GM19025 (cell line): ENCODE data around the gene FARP1.
"Not testable (repeated sequence)": the region's sequence is repeated elsewhere in the genome, so short reads cannot be mapped to it uniquely, and the experiment has no call there.

ENCODE experiments used
- ATAC-seq: cut with Tn5 transposase; IDR thresholded peaks from one replicate; pipeline ENCODE4 v1.9.1; 2021; ENCODE audit warnings: mild to moderate bottlenecking, low read depth, moderate library complexity; ENCODE audit not compliant: unreplicated experiment

The FARP1 gene

GRCh38 chr13:98409281-98409680 is 266.4 kb downstream of the FARP1 start:
- ATAC-seq: no peak

- ATAC-seq: no peak
Measured at GRCh38 chr13:98410612-98411011, 267.7 kb downstream of the FARP1 start.

GRCh38 chr13:98411013-98411412 is 268.1 kb downstream of the FARP1 start:
- no peak for ATAC-seq

- ATAC-seq: no peak
Measured at GRCh38 chr13:98411617-98412265, 268.8 kb downstream of the FARP1 start.

- not testable (repeated sequence) for ATAC-seq
Measured at GRCh38 chr13:98413278-98413677, 270.4 kb downstream of the FARP1 start.

GRCh38 chr13:98413796-98414195 is 270.9 kb downstream of the FARP1 start:
- no peak for ATAC-seq

GRCh38 chr13:98415326-98416070 is 272.6 kb downstream of the FARP1 start:
- ATAC-seq: no peak

GRCh38 chr13:98416408-98416807 is 273.5 kb downstream of the FARP1 start:
- no peak for ATAC-seq

GRCh38 chr13:98419786-98420553 is 277.1 kb downstream of the FARP1 start:
- ATAC-seq: no peak

- ATAC-seq: no peak
Measured at GRCh38 chr13:98420554-98421175, 277.8 kb downstream of the FARP1 start.

- no peak for ATAC-seq
Measured at GRCh38 chr13:98422046-98422445, 279.2 kb downstream of the FARP1 start.

- ATAC-seq: no peak
Measured at GRCh38 chr13:98423417-98423816, 280.5 kb downstream of the FARP1 start.

GRCh38 chr13:98427331-98427995 is 284.6 kb downstream of the FARP1 start:
- no peak for ATAC-seq

- ATAC-seq: no peak
Measured at GRCh38 chr13:98428256-98428966, 285.5 kb downstream of the FARP1 start.

GRCh38 chr13:98429081-98429480 is 286.2 kb downstream of the FARP1 start:
- ATAC-seq: no peak

GRCh38 chr13:98429531-98429930 is 286.6 kb downstream of the FARP1 start:
- ATAC-seq: no peak

- no peak for ATAC-seq
Measured at GRCh38 chr13:98429977-98430736, 287.3 kb downstream of the FARP1 start.

GRCh38 chr13:98432638-98433037 is 289.7 kb downstream of the FARP1 start:
- ATAC-seq: no peak

GRCh38 chr13:98433654-98434053 is 290.8 kb downstream of the FARP1 start:
- ATAC-seq: no peak
